Neural cell (in vitro differentiated cells): ENCODE data around the gene OTUB2.

Experiments used
- EZH2 ChIP-seq: fragments of 200-600, 300-800 bp; shearing (Covaris generic), sonication (generic); IDR thresholded peaks from 2 replicates; pipeline ENCODE4 v1.6.1; 2014; ENCODE audit warnings: antibody characterized with exemption, low read length, borderline replicate concordance, mild to moderate bottlenecking; ENCODE audit not compliant: insufficient read depth, poor library complexity, severe bottlenecking
- TF ChIP-seq, protein P1 (sequence below): fragments of 450-650 bp; IDR thresholded peaks from 2 replicates; pipeline ENCODE4 v1.5.1; 2014; ENCODE audit warnings: antibody characterized with exemption, mild to moderate bottlenecking, moderate library complexity; ENCODE audit not compliant: poor library complexity, severe bottlenecking
- TF ChIP-seq, protein P2 (sequence below): IDR thresholded peaks from 2 replicates; pipeline ENCODE4 v1.6.1; 2012; ENCODE audit warnings: borderline replicate concordance

DNA sequence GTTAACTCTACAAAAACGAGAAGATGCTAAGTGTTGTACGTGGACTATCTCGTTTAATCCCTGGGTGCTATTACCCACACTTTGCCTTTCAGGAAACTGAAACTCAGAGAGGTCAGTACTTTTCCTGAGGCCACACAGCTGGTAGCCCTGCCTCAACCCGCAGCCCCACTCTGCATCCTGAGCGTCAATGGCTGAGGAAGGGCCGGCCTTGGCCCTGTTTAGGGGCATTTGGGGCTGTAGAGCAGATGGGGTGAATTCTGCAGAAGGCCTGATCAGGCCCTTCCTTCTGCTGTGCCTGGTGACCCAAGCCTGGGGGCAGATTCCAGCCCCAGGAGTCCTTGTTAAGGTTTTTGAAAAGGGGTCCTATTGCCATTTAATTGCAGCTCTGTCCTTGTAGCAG is 32.8 kb upstream of the OTUB2 start:
- TF ChIP-seq, protein P1, sequence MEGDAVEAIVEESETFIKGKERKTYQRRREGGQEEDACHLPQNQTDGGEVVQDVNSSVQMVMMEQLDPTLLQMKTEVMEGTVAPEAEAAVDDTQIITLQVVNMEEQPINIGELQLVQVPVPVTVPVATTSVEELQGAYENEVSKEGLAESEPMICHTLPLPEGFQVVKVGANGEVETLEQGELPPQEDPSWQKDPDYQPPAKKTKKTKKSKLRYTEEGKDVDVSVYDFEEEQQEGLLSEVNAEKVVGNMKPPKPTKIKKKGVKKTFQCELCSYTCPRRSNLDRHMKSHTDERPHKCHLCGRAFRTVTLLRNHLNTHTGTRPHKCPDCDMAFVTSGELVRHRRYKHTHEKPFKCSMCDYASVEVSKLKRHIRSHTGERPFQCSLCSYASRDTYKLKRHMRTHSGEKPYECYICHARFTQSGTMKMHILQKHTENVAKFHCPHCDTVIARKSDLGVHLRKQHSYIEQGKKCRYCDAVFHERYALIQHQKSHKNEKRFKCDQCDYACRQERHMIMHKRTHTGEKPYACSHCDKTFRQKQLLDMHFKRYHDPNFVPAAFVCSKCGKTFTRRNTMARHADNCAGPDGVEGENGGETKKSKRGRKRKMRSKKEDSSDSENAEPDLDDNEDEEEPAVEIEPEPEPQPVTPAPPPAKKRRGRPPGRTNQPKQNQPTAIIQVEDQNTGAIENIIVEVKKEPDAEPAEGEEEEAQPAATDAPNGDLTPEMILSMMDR: no peak
- TF ChIP-seq, protein P2, sequence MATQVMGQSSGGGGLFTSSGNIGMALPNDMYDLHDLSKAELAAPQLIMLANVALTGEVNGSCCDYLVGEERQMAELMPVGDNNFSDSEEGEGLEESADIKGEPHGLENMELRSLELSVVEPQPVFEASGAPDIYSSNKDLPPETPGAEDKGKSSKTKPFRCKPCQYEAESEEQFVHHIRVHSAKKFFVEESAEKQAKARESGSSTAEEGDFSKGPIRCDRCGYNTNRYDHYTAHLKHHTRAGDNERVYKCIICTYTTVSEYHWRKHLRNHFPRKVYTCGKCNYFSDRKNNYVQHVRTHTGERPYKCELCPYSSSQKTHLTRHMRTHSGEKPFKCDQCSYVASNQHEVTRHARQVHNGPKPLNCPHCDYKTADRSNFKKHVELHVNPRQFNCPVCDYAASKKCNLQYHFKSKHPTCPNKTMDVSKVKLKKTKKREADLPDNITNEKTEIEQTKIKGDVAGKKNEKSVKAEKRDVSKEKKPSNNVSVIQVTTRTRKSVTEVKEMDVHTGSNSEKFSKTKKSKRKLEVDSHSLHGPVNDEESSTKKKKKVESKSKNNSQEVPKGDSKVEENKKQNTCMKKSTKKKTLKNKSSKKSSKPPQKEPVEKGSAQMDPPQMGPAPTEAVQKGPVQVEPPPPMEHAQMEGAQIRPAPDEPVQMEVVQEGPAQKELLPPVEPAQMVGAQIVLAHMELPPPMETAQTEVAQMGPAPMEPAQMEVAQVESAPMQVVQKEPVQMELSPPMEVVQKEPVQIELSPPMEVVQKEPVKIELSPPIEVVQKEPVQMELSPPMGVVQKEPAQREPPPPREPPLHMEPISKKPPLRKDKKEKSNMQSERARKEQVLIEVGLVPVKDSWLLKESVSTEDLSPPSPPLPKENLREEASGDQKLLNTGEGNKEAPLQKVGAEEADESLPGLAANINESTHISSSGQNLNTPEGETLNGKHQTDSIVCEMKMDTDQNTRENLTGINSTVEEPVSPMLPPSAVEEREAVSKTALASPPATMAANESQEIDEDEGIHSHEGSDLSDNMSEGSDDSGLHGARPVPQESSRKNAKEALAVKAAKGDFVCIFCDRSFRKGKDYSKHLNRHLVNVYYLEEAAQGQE: no peak
- TF ChIP-seq EZH2: no peak
